ENCODE measurements around the gene PHLPP1.

PHLPP1 gene

GRCh38 chr18:62777814-62778213, 62.5 kb downstream of the PHLPP1 start:
- no peak for DNase-seq (ENCODE audit: low spot score)
- TF ChIP-seq, protein P1, sequence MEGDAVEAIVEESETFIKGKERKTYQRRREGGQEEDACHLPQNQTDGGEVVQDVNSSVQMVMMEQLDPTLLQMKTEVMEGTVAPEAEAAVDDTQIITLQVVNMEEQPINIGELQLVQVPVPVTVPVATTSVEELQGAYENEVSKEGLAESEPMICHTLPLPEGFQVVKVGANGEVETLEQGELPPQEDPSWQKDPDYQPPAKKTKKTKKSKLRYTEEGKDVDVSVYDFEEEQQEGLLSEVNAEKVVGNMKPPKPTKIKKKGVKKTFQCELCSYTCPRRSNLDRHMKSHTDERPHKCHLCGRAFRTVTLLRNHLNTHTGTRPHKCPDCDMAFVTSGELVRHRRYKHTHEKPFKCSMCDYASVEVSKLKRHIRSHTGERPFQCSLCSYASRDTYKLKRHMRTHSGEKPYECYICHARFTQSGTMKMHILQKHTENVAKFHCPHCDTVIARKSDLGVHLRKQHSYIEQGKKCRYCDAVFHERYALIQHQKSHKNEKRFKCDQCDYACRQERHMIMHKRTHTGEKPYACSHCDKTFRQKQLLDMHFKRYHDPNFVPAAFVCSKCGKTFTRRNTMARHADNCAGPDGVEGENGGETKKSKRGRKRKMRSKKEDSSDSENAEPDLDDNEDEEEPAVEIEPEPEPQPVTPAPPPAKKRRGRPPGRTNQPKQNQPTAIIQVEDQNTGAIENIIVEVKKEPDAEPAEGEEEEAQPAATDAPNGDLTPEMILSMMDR (IDR thresholded peaks at IDR 0.05; ENCODE audit: extremely low read depth, insufficient read depth, missing control alignments): no peak
- in situ Hi-C loops (cut with MboI; ENCODE audit: low pct_unique_long_range_greater_than_20kb, low sequenced_read_pairs, unreplicated experiment): no loop called here

- DNase-seq (ENCODE audit: low spot score): no peak
- in situ Hi-C loops (cut with MboI; ENCODE audit: low pct_unique_long_range_greater_than_20kb, low sequenced_read_pairs, unreplicated experiment): no loop called here
- TF ChIP-seq, protein P1 (IDR thresholded peaks at IDR 0.05; ENCODE audit: extremely low read depth, insufficient read depth, missing control alignments): no peak
These were observed 63.9 kb downstream of the PHLPP1 start for GRCh38 chr18:62778976-62779869.

DNA sequence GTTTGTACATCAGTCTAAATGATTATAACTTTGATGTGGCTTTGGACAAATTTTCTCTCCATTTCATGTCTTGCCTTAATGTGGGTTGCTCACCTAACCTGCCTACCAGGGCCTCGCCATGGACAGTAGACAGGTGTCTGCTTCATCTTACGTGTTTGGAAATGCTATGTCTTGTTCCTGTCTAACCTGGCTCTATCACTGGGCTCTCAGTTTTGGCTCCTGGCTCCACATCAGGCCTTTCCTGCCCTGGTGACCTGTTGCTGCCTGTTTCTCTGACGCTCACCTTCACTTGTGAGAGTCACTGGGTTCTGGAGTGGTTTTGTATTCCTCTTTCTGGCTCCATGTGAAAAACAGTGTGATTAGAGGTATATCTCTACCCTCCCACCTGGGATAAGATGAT, 65.9 kb downstream of the PHLPP1 start:
- TF ChIP-seq, protein P1 (IDR thresholded peaks at IDR 0.05; ENCODE audit: extremely low read depth, insufficient read depth, missing control alignments): no peak
- DNase-seq (ENCODE audit: low spot score): no peak
- in situ Hi-C loops (cut with MboI; ENCODE audit: low pct_unique_long_range_greater_than_20kb, low sequenced_read_pairs, unreplicated experiment): no loop called here

DNA sequence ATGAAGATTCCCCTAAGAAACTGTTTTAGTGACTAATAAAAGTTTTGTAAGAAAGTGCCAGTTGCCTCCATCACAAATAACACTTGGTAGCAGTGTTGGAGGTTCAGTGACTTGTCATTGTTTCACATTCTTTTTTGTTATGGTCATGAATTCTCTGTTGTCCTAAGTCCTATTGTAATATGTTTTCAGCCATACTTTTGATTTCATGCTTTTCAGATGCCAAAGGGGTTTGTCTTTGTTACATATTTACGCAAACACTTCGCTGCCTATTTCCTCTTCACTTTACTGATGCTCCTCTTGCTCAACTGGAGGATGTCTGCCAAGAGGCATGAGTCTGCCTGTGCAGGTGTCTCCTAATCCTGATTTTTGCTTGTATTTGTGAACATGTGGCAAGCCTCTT, 66.6 kb downstream of the PHLPP1 start:
- DNase-seq (ENCODE audit: low spot score): no peak
- TF ChIP-seq, protein P1 (IDR thresholded peaks at IDR 0.05; ENCODE audit: extremely low read depth, insufficient read depth, missing control alignments): no peak
- in situ Hi-C loops (cut with MboI; ENCODE audit: low pct_unique_long_range_greater_than_20kb, low sequenced_read_pairs, unreplicated experiment): no loop called here

GRCh38 chr18:62784338-62784965, 69.1 kb downstream of the PHLPP1 start:
- TF ChIP-seq, protein P1 (IDR thresholded peaks at IDR 0.05; ENCODE audit: extremely low read depth, insufficient read depth, missing control alignments): no peak
- DNase-seq (ENCODE audit: low spot score): peak; percentile 17

DNA sequence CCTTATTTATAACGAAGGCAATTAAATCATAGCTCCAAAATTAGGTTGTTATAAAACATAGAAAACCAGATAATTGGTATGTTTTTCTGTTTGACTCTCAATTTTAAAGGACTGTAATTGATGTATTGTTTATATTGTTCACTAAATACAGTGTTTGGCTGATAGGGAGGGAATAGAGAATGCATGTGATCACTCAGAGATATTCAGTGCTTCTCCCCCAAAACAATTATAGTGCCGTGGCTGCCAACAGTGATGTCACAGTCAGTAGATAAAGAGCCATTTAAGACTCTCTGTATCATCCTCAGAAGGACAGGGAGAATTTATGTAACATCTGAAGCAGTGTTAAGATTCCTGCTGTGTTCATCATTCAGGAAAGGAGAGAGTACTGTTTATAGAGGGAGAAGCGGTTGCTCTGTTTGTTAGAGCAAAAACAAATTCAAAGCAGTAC, 69.6 kb downstream of the PHLPP1 start:
- in situ Hi-C loops (cut with MboI; ENCODE audit: low pct_unique_long_range_greater_than_20kb, low sequenced_read_pairs, unreplicated experiment): no loop called here
- TF ChIP-seq, protein P1 (IDR thresholded peaks at IDR 0.05; ENCODE audit: extremely low read depth, insufficient read depth, missing control alignments): no peak
- no peak for DNase-seq (ENCODE audit: low spot score)

More at GRCh38 chr18:62784338-62784965, 69.1 kb downstream of the PHLPP1 start:
- in situ Hi-C loops (cut with MboI; ENCODE audit: low pct_unique_long_range_greater_than_20kb, low sequenced_read_pairs, unreplicated experiment): no loop called here
